HepG2 (cell line): ENCODE results near the gene MPZL3. TPM values are rescaled to one million over a fixed set of nuclear protein-coding genes. Genes with fewer than 3 reads are reported as not detected.

Experiments used
- DR1 ChIP-seq: sonication (generic); formaldehyde crosslinking; IDR thresholded peaks from 2 replicates; pipeline ENCODE4 v1.8.0; 2021; ENCODE audit warnings: mild to moderate bottlenecking, missing genetic modification reagents, inconsistent platforms
- HNRNPH1 ChIP-seq: fragments of 200-400 bp; formaldehyde crosslinking; optimal IDR thresholded peaks from 2 replicates; pipeline ENCODE3; 2017; ENCODE audit warnings: mild to moderate bottlenecking, low read depth, low read length
- NFKB2 ChIP-seq: sonication (generic); formaldehyde crosslinking; IDR thresholded peaks from 2 replicates; pipeline ENCODE4 v1.4.0; 2020; ENCODE audit warnings: missing genetic modification reagents, borderline replicate concordance
- NONO ChIP-seq, 2 experiments: fragments of 450-650 bp in 1 of 2; sonication (generic) in 1 of 2; formaldehyde crosslinking in 1 of 2; IDR thresholded peaks in 1 of 2; conservative IDR thresholded peaks in 1 of 2; 2 replicates each; pipeline versions ENCODE4 v1.6.1 to v1.8.0; 2017 to 2022; ENCODE audit warnings: mild to moderate bottlenecking in 1 of 2, missing genetic modification reagents in 1 of 2, moderate library complexity in 1 of 2
- SETDB1 ChIP-seq: sonication (generic); formaldehyde crosslinking; IDR thresholded peaks from 2 replicates; pipeline ENCODE4 v1.5.1; 2020; ENCODE audit warnings: missing genetic modification reagents, mild to moderate bottlenecking, borderline replicate concordance
- ZBTB42 ChIP-seq: sonication (generic); formaldehyde crosslinking; IDR thresholded peaks from 2 replicates; pipeline ENCODE4 v1.5.0; 2020; ENCODE audit warnings: mild to moderate bottlenecking, missing genetic modification reagents
- ZNF136 ChIP-seq: sonication (generic); formaldehyde crosslinking; IDR thresholded peaks from 2 replicates; pipeline ENCODE4 v1.8.1; 2022; ENCODE audit warnings: low read depth, mild to moderate bottlenecking, moderate library complexity, missing genetic modification reagents
- ZNF3 ChIP-seq: IDR thresholded peaks from 2 replicates; pipeline ENCODE4 v1.7.0; 2017; ENCODE audit warnings: inconsistent platforms
- ZNF761 ChIP-seq: sonication (generic); formaldehyde crosslinking; conservative IDR thresholded peaks from 2 replicates; pipeline ENCODE4 v1.4.0; 2020; ENCODE audit warnings: mild to moderate bottlenecking, missing genetic modification reagents
- polyA plus RNA-seq, 8 experiments: library from polyadenylated mRNA; depleted of rRNA in 3 of 8; stranded (reverse) in 7 of 8; unstranded in 1 of 8; fragments of >200 nt; fragmentation: Illumina TruSeq in 4 of 8; extraction: Trizol in 4 of 8; gene quantifications; 2 replicates each; pipeline versions ENCODE4 v1.2.1 to v1.2.3, GENCODE V29; 2011 to 2016; ENCODE audit warnings: low read depth in 4 of 8, missing spikeins in 1 of 8, mixed read lengths in 1 of 8; ENCODE audit not compliant: insufficient read depth in 1 of 8
- total RNA-seq, 5 experiments: library from RNA; depleted of rRNA; stranded (reverse); fragments of >200 nt; fragmentation: Illumina TruSeq; extraction: Trizol; gene quantifications; 2 replicates each; pipeline ENCODE4 v1.2.3, GENCODE V29; 2016; ENCODE audit warnings: low read depth in 1 of 5
- TF ChIP-seq, protein P1 (sequence below): IDR thresholded peaks from 2 replicates; pipeline ENCODE4 v1.6.1; 2016; ENCODE audit warnings: low read depth, missing genetic modification reagents, missing compliant biosample characterization
- TF ChIP-seq, protein P2 (sequence below): sonication (generic); formaldehyde crosslinking; IDR thresholded peaks from 2 replicates; pipeline ENCODE4 v1.4.0; 2020; ENCODE audit warnings: mild to moderate bottlenecking, missing genetic modification reagents
- TF ChIP-seq, protein P3 (sequence below): sonication (generic); formaldehyde crosslinking; IDR thresholded peaks from 2 replicates; pipeline ENCODE4 v1.4.0; 2020; ENCODE audit warnings: mild to moderate bottlenecking, low read depth, missing genetic modification reagents

The MPZL3 gene
- total and polyA plus RNA-seq, 2 of the 13 experiments (the other 11 are each of a cell fraction or from before 2014, with no cell fraction given), result 5.3 to 9.3 TPM

- TF ChIP-seq, protein P1, sequence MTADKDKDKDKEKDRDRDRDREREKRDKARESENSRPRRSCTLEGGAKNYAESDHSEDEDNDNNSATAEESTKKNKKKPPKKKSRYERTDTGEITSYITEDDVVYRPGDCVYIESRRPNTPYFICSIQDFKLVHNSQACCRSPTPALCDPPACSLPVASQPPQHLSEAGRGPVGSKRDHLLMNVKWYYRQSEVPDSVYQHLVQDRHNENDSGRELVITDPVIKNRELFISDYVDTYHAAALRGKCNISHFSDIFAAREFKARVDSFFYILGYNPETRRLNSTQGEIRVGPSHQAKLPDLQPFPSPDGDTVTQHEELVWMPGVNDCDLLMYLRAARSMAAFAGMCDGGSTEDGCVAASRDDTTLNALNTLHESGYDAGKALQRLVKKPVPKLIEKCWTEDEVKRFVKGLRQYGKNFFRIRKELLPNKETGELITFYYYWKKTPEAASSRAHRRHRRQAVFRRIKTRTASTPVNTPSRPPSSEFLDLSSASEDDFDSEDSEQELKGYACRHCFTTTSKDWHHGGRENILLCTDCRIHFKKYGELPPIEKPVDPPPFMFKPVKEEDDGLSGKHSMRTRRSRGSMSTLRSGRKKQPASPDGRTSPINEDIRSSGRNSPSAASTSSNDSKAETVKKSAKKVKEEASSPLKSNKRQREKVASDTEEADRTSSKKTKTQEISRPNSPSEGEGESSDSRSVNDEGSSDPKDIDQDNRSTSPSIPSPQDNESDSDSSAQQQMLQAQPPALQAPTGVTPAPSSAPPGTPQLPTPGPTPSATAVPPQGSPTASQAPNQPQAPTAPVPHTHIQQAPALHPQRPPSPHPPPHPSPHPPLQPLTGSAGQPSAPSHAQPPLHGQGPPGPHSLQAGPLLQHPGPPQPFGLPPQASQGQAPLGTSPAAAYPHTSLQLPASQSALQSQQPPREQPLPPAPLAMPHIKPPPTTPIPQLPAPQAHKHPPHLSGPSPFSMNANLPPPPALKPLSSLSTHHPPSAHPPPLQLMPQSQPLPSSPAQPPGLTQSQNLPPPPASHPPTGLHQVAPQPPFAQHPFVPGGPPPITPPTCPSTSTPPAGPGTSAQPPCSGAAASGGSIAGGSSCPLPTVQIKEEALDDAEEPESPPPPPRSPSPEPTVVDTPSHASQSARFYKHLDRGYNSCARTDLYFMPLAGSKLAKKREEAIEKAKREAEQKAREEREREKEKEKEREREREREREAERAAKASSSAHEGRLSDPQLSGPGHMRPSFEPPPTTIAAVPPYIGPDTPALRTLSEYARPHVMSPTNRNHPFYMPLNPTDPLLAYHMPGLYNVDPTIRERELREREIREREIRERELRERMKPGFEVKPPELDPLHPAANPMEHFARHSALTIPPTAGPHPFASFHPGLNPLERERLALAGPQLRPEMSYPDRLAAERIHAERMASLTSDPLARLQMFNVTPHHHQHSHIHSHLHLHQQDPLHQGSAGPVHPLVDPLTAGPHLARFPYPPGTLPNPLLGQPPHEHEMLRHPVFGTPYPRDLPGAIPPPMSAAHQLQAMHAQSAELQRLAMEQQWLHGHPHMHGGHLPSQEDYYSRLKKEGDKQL (CRISPR knock-in tag), result no peak
- TF ChIP-seq NONO (IDR thresholded peaks at IDR 0.05) (no peak), NONO (CRISPR knock-in tag; conservative IDR thresholded peaks at IDR 0.05) (peak; percentile 66), NFKB2 (CRISPR knock-in tag) (peak; percentile 73; the same call in 1 of the 2 replicates), DR1 (CRISPR knock-in tag) (no peak), ZNF761 (no peak), ZNF136 (CRISPR knock-in tag) (no peak), SETDB1 (CRISPR knock-in tag) (no peak), HNRNPH1 (no peak), ZBTB42 (no peak), ZNF3 (CRISPR knock-in tag) (no peak)
- TF ChIP-seq, protein P2, sequence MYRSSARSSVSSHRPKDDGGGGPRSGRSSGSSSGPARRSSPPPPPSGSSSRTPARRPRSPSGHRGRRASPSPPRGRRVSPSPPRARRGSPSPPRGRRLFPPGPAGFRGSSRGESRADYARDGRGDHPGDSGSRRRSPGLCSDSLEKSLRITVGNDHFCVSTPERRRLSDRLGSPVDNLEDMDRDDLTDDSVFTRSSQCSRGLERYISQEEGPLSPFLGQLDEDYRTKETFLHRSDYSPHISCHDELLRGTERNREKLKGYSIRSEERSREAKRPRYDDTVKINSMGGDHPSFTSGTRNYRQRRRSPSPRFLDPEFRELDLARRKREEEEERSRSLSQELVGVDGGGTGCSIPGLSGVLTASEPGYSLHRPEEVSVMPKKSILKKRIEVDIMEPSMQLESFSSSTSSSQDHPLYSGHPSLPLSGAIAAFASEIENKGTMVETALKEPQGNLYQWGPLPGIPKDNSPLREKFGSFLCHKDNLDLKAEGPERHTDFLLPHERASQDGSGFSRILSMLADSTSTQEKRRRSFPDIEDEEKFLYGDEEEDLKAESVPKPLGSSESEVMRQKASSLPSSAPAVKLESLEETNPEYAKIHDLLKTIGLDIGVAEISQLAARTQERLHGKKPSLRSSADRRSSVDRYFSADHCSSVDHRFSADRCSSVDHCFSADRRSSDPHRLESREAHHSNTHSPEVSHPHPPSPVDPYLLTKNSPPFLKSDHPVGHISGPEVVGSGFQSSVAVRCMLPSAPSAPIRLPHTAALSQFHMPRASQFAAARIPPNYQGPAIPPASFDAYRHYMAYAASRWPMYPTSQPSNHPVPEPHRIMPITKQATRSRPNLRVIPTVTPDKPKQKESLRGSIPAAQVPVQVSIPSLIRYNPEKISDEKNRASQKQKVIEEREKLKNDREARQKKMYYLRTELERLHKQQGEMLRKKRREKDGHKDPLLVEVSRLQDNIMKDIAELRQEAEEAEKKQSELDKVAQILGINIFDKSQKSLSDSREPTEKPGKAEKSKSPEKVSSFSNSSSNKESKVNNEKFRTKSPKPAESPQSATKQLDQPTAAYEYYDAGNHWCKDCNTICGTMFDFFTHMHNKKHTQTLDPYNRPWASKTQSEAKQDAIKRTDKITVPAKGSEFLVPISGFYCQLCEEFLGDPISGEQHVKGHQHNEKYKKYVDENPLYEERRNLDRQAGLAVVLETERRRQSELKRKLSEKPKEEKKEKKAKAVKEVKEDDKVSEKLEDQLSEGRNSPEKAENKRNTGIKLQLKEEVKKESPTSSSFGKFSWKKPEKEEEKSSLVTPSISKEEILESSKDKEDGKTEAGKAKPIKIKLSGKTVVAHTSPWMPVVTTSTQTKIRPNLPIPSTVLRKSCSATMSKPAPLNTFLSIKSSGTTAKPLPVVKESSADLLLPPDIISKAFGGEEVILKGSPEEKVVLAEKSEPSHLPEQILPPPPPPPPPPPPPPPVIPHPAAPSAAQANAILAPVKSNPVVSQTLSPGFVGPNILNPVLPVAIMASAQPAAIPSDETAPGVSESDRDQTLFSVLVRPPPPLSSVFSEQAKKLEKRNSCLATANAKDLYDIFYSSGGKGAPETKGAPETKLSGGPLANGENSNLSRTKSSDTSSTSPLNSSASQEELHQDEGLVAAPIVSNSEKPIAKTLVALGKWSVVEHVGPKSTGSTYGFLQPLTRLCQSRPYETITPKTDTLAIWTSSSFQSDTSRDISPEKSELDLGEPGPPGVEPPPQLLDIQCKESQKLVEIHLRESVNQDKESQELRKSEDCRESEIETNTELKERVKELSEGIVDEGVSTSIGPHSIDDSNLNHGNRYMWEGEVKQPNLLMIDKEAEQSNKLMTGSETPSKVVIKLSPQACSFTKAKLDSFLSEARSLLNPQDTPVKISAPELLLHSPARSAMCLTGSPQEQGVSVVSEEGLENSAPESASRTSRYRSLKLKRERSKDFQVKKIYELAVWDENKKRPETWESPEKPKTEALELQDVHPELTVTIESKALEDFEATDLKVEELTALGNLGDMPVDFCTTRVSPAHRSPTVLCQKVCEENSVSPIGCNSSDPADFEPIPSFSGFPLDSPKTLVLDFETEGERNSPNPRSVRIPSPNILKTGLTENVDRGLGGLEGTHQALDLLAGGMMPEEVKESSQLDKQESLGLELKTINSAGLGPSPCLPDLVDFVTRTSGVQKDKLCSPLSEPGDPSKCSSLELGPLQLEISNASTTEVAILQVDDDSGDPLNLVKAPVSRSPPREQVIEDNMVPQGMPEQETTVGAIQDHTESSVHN (CRISPR knock-in tag), result no peak
- TF ChIP-seq, protein P3, sequence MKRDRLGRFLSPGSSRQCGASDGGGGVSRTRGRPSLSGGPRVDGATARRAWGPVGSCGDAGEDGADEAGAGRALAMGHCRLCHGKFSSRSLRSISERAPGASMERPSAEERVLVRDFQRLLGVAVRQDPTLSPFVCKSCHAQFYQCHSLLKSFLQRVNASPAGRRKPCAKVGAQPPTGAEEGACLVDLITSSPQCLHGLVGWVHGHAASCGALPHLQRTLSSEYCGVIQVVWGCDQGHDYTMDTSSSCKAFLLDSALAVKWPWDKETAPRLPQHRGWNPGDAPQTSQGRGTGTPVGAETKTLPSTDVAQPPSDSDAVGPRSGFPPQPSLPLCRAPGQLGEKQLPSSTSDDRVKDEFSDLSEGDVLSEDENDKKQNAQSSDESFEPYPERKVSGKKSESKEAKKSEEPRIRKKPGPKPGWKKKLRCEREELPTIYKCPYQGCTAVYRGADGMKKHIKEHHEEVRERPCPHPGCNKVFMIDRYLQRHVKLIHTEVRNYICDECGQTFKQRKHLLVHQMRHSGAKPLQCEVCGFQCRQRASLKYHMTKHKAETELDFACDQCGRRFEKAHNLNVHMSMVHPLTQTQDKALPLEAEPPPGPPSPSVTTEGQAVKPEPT (CRISPR knock-in tag), result 0 out of 2 replicates have a peak, but pooled peaks have one; percentile 17
These were observed at the start of gene MPZL3 (continued) for GRCh38 chr11:118251858-118252652.
